ENCODE data around the gene NUDCD3.

GRCh38 chr7:44434201-44434600, 56.3 kb downstream of the NUDCD3 start:
- no peak for TF ChIP-seq CTCF (conservative IDR thresholded peaks at IDR 0.05; ENCODE audit: low read length)
- TF ChIP-seq EZH2phosphoT487 (IDR thresholded peaks at IDR 0.05; ENCODE audit: borderline replicate concordance): no peak
